Sigmoid colon (tissue), 4 donors: ENCODE measurements around the gene CFDP1.

Experiments
- CTCF ChIP-seq, 4 experiments: fragments of 450-650 bp in 3 of 4; fragments of 200-600 bp in 1 of 4; IDR thresholded peaks; one replicate each; pipeline ENCODE4 v1.5.1; 2016 to 2019; ENCODE audit warnings: antibody characterized with exemption in 4 of 4, mild to moderate bottlenecking in 3 of 4, moderate library complexity in 2 of 4
- EP300 ChIP-seq, 4 donors: sonication (generic); formaldehyde crosslinking; IDR thresholded peaks; one replicate each; pipeline ENCODE4 v1.6.1; 2017; ENCODE audit warnings: antibody characterized with exemption in 4 of 4
- POLR2A ChIP-seq, 2 donors: fragments of 450-650 bp; IDR thresholded peaks; one replicate each; pipeline ENCODE4 v1.6.1; 2016; ENCODE audit warnings: antibody characterized with exemption in 2 of 2, mild to moderate bottlenecking in 2 of 2, moderate library complexity in 2 of 2
- POLR2AphosphoS5 ChIP-seq, 4 donors: sonication (generic); formaldehyde crosslinking; IDR thresholded peaks; one replicate each; pipeline ENCODE4 v1.6.1; 2017; ENCODE audit warnings: antibody characterized with exemption in 4 of 4

DNA sequence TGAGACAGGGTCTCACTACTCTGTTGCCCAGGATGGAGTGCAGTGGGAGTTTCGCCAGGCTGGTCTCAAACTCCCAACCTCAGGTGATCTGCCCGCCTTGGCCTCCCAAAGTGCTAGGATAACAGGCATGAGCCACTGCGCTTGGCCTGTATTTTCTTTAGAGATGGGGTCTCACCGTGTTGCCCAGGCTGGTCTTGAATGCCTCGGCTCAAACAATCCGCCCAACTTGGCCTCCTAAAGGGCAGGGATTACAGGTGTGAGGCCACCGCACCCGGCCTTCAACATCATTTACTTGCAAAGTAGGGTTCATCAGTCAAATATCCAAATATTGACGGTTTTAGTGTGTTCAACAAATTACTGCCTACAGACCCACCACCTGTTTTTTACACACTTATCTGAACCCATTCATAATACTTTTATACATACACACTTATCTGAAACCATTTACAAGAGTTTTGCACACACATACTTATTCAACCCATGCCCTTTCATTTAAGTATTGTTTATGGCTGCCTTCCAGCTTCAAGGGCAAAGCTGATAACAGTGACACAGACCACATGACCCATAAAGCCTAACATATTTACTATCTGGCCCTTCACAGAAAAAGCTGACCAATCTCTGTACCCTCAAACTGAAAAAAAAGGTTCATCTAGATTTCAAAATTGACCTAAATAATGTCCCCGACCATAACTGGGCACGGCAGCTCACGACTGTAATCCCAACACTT, 19.3 kb upstream of the CFDP1 start:
- TF ChIP-seq CTCF (IDR thresholded peaks at IDR 0.05), result no peak
- no peak for TF ChIP-seq POLR2A (IDR thresholded peaks at IDR 0.05)
- TF ChIP-seq POLR2AphosphoS5 (IDR thresholded peaks at IDR 0.05), result no peak
- TF ChIP-seq EP300 (IDR thresholded peaks at IDR 0.05), result no peak
